ENCODE measurements around the gene VPS4B.

The VPS4B gene

GRCh38 chr18:63405986-63406385 is 16.3 kb downstream of the VPS4B start:
- DNase-seq: no peak
- Histone ChIP-seq H3F3A (ENCODE audit: insufficient read depth, low read length) (no peaks in the 10 kb centered on the region), H3K4me3 (ENCODE audit: low read length) (no peak overlapping the region), H3K4me1 (ENCODE audit: low read length) (no peaks in the 10 kb centered on the region), H3K4me2 (ENCODE audit: low read depth, low read length) (no peak overlapping the region), H3K9ac (ENCODE audit: low read length) (no peak overlapping the region), H3K9me3 (replicated peaks; ENCODE audit: insufficient read depth, low read length) (no peaks in the 10 kb centered on the region), H3K36me3 (replicated peaks; ENCODE audit: insufficient read depth, low read length) (peaks cover 17% of the 10 kb centered on the region; the same call in 1 of the 2 replicates), H3K79me2 (ENCODE audit: low read length) (peaks cover 23% of the 10 kb centered on the region), H3K27ac (ENCODE audit: low read length) (no peak overlapping the region), H4K20me1 (ENCODE audit: insufficient read depth, low read length) (peaks cover 5% of the 10 kb centered on the region; the same call in 1 of the 2 replicates), H3K9me2 (replicated peaks; ENCODE audit: insufficient read depth, low read length) (no peaks in the 10 kb centered on the region), H2AFZ (ENCODE audit: low read length) (no peak overlapping the region), H3K27me3 (replicated peaks; ENCODE audit: insufficient read depth, low read length) (no peaks in the 10 kb centered on the region)
- TF ChIP-seq EZH2phosphoT487 (IDR thresholded peaks at IDR 0.05; ENCODE audit: low read length) (no peak), EZH2 (optimal IDR thresholded peaks at IDR 0.05; ENCODE audit: low read depth, low read length) (no peak)
- TF ChIP-seq, protein P1, sequence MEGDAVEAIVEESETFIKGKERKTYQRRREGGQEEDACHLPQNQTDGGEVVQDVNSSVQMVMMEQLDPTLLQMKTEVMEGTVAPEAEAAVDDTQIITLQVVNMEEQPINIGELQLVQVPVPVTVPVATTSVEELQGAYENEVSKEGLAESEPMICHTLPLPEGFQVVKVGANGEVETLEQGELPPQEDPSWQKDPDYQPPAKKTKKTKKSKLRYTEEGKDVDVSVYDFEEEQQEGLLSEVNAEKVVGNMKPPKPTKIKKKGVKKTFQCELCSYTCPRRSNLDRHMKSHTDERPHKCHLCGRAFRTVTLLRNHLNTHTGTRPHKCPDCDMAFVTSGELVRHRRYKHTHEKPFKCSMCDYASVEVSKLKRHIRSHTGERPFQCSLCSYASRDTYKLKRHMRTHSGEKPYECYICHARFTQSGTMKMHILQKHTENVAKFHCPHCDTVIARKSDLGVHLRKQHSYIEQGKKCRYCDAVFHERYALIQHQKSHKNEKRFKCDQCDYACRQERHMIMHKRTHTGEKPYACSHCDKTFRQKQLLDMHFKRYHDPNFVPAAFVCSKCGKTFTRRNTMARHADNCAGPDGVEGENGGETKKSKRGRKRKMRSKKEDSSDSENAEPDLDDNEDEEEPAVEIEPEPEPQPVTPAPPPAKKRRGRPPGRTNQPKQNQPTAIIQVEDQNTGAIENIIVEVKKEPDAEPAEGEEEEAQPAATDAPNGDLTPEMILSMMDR (IDR thresholded peaks at IDR 0.05; ENCODE audit: low read length): no peak

DNA sequence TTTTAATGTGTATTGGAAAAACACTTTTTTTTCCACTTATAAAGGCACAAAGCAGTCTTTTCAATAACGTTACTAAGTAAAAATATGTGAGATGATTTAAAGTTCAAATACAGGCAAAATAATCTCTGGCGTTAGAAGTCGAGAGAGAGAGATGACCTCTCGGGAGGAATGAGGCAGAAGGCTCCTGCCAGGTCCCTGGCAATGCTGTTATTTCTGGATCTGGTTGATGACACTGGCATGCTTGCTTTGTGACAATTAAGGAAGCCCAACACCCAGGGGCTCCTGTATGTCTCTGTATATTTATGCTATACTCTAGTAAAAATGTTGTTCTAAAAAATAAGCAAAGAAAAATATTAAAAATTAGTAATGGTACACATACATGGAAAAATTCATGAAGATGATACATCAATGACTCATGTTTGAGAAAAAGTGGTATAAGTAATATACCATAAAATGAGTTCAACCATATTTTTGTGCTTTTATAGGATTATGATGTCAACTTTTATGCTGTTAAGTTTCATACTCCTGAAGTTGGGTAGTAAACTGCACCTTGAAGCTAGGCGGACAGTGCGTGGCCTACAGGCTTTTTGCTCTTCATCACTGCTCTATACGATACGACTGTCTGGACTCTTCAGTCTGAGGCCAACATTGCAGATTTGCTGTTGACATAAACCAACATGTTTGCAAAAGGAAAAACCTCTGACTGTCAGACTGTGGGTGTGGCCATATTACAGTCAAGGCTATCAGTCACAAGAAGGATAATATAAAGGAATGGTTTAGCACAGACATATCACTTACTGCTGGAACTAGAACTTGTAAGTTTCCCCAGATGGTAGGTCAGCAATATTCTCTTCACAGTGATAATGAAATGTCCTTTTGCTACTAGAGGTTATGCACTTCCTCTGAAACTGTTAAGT is 19.8 kb downstream of the VPS4B start:
- H3K4me1 ChIP-seq (ENCODE audit: low read length): no peaks in the 10 kb centered on the region
- no peaks in the 10 kb centered on the region for H3F3A ChIP-seq (ENCODE audit: insufficient read depth, low read length)
- no peaks in the 10 kb centered on the region for H4K20me1 ChIP-seq (ENCODE audit: insufficient read depth, low read length)
- H3K4me2 ChIP-seq (ENCODE audit: low read depth, low read length): no peak overlapping the region
- no peak for DNase-seq
- no peak overlapping the region for H2AFZ ChIP-seq (ENCODE audit: low read length)
- H3K9ac ChIP-seq (ENCODE audit: low read length): no peak overlapping the region
- 0 out of 2 replicates have a peak, but pooled peaks cover 4% of the 10 kb centered on the region for H3K79me2 ChIP-seq (ENCODE audit: low read length)
- H3K9me2 ChIP-seq (replicated peaks; ENCODE audit: insufficient read depth, low read length): no peaks in the 10 kb centered on the region
- no peaks in the 10 kb centered on the region for H3K9me3 ChIP-seq (replicated peaks; ENCODE audit: insufficient read depth, low read length)
- no peaks in the 10 kb centered on the region for H3K27me3 ChIP-seq (replicated peaks; ENCODE audit: insufficient read depth, low read length)
- TF ChIP-seq EZH2 (optimal IDR thresholded peaks at IDR 0.05; ENCODE audit: low read depth, low read length): no peak
- TF ChIP-seq EZH2phosphoT487 (IDR thresholded peaks at IDR 0.05; ENCODE audit: low read length): no peak
- TF ChIP-seq, protein P1 (IDR thresholded peaks at IDR 0.05; ENCODE audit: low read length): no peak
- peaks cover 9% of the 10 kb centered on the region; the same call in 1 of the 2 replicates for H3K36me3 ChIP-seq (replicated peaks; ENCODE audit: insufficient read depth, low read length)
- no peak overlapping the region for H3K4me3 ChIP-seq (ENCODE audit: low read length)
- no peak overlapping the region for H3K27ac ChIP-seq (ENCODE audit: low read length)

GRCh38 chr18:63399300-63399699 is 23.0 kb downstream of the VPS4B start:
- Histone ChIP-seq H3F3A (ENCODE audit: insufficient read depth, low read length) (no peaks in the 10 kb centered on the region), H3K9me2 (replicated peaks; ENCODE audit: insufficient read depth, low read length) (no peaks in the 10 kb centered on the region)
- TF ChIP-seq EZH2phosphoT487 (IDR thresholded peaks at IDR 0.05; ENCODE audit: low read length) (no peak), EZH2 (optimal IDR thresholded peaks at IDR 0.05; ENCODE audit: low read depth, low read length) (no peak)
- TF ChIP-seq, protein P1 (IDR thresholded peaks at IDR 0.05; ENCODE audit: low read length): no peak

More at GRCh38 chr18:63399300-63399699, 23.0 kb downstream of the VPS4B start:
- H2AFZ ChIP-seq (ENCODE audit: low read length): no peak overlapping the region
- H3K4me2 ChIP-seq (ENCODE audit: low read depth, low read length): no peak overlapping the region
- H3K9me3 ChIP-seq (replicated peaks; ENCODE audit: insufficient read depth, low read length): no peaks in the 10 kb centered on the region
- no peaks in the 10 kb centered on the region for H4K20me1 ChIP-seq (ENCODE audit: insufficient read depth, low read length)
- H3K36me3 ChIP-seq (replicated peaks; ENCODE audit: insufficient read depth, low read length): peaks cover 11% of the 10 kb centered on the region
- H3K27ac ChIP-seq (ENCODE audit: low read length): no peak overlapping the region
- H3K27me3 ChIP-seq (replicated peaks; ENCODE audit: insufficient read depth, low read length): no peaks in the 10 kb centered on the region
- no peak for DNase-seq
- H3K79me2 ChIP-seq (ENCODE audit: low read length): no peaks in the 10 kb centered on the region
- H3K4me1 ChIP-seq (ENCODE audit: low read length): no peaks in the 10 kb centered on the region
- no peak overlapping the region for H3K9ac ChIP-seq (ENCODE audit: low read length)
- H3K4me3 ChIP-seq (ENCODE audit: low read length): no peak overlapping the region

All from MM.1S (cell line).